SKM-1 treated with dmso at 0.1 percent for 144 hours (cell line): ENCODE data around the gene CHCHD6.

Experiments used
- DNase-seq: peaks from one replicate; lab custom pipeline; 2025; ENCODE audit not compliant: unreplicated experiment; lab: John Stamatoyannopoulos, UW

Gene CHCHD6

DNA sequence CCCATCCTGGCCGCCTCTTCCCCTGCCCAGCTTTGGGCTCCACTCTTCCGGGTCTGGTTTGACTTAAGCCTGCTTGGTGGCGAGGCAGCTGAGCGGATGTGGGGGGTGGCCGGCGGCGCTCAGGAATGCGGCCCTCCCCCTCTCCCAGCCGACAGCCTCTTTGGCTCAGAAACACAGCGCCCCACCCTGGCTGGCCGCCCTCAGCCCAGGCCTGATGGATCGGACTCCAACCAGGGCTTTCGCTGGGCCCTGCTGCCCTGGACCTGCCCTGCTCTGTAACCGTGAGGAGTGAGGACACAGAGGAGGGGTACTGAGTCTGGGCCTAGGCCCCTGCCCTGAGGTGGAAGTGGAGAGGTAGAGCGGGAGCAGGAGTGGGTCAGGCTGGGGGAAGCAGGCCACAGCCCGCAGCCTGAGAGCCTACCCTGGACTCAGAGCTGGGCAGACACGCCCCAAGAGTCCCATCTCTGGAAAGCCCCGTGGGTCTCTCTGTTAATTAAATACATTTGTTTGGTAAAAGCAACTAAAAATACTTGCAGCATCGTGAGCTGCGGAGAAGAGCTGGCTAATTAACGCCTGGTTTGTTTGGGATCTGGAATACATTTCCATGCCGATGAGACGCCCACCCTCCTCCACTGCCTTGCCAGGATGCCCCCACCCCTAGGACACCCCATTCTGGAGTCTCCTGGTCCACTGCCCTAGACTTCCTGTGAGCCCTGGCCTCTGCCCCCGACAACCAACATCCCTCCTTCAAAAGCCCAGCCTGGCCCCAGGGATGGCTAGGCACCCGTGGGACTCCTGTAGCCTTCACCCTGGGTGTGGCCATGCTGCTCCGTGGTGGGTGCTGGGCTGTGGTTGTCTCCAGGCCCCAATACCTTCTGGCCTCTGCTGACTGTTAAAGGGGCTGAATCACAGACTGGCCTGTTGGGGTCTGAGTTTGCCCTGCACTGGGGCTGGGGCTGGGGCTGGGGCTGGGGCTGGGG is 298.4 kb downstream of the CHCHD6 start:
- DNase-seq, result no peak

DNA sequence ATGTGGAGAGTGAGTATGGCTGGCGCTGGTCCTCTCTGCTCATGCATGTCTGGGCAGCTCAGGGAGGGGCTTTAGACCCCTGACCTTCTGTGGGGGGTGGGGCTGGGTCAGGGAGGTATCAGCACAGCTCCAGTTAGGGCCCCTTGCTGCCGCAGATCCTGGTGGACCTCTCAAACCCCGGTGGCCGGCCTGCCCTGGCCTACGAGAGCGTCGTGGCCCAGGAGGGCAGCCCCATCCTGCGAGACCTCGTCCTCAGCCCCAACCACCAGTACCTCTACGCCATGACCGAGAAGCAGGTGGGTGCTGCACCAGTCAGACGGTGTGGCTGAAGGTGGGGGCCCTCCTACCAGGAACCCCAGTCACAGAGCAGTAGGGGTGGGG is 299.1 kb downstream of the CHCHD6 start:
- no peak for DNase-seq

DNA sequence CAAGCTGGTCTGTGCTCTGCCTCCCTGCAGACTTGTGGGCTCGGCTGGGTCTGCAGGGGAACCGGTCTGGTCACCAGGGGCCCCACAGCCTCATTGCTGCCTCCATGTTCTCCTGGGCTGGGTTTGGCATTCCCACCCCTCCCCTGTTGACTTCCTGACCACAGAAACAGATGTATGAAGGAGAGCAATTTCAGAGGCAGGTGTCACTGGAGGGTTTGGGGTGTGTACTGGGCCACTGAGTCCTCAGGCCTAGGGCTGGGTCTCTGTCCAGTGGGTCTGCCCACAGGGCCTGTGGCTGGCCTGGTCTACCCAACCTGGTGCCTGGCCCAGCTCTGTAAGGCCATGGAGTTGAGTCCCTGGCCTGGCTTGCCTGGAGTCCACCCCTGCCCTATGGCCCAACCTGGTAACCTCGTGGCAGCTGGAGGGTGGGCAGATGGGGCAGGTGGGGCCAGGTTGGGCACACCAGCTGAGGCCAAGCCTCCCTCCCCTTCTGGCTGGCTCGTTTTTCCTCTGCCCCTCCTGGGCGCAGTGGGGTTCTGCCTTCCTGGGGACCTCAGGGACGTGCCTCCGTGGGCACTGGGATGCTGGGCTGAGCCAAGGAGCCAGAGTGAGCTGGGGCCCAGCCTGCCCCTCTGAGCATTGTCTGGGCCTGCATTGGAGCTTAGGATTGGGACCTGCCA is 299.7 kb downstream of the CHCHD6 start:
- DNase-seq, result no peak

DNA sequence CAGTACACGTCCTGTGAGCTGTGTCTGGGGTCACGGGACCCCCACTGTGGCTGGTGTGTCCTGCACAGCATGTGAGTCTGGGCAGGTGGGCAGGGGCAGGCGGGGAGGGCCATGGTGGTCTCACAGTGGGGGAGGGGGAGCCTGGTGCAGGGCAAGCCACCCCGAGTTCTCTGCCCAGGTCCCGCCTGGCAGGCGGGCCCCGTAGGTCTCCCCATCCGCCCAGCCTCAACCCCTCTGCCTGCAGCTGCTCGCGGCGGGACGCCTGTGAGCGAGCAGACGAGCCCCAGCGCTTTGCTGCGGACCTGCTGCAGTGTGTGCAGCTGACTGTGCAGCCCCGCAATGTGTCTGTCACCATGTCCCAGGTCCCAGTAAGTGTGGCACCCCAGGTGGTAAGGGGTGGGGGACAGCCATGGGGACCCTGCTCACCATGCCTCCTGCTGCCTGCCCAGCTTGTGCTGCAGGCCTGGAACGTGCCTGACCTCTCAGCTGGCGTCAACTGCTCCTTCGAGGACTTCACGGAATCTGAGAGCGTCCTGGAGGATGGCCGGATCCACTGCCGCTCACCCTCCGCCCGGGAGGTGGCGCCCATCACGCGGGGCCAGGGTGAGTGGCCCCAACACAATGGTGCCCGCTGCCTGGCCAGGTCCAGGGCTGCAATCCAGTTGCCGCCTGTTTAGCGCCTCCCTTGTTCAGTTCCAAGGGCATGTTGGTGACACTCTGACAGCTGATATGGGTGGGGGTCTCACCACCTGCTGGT is 300.8 kb downstream of the CHCHD6 start:
- no peak for DNase-seq

DNA sequence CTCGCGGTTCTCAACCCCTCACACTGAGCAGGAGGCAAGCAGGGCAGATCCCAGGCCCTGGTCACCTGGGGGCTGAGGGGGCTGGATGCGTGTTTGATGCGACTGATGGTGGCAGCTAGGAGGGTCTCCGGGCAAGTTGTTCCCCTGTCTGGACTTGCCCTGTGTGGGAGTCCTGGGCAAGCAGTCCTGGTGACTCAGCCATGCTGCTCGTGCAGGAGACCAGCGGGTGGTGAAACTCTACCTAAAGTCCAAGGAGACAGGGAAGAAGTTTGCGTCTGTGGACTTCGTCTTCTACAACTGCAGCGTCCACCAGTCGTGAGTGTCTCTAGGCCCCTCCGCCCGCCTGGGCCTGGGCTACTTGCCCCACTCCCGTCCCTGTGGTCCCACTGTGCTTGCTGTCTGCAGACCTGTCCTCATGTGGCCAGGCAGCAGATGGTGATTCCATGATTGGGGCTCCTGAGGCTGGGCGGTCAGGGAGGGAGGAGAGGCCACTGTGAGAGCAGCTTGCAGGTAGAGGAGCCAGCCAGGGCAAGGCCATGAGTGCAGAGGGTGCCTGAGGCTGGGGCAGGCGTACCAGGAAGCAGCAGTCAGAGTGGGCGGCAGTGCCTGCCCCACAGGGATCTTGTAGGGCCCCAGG is 301.9 kb downstream of the CHCHD6 start:
- DNase-seq, result no peak

DNA sequence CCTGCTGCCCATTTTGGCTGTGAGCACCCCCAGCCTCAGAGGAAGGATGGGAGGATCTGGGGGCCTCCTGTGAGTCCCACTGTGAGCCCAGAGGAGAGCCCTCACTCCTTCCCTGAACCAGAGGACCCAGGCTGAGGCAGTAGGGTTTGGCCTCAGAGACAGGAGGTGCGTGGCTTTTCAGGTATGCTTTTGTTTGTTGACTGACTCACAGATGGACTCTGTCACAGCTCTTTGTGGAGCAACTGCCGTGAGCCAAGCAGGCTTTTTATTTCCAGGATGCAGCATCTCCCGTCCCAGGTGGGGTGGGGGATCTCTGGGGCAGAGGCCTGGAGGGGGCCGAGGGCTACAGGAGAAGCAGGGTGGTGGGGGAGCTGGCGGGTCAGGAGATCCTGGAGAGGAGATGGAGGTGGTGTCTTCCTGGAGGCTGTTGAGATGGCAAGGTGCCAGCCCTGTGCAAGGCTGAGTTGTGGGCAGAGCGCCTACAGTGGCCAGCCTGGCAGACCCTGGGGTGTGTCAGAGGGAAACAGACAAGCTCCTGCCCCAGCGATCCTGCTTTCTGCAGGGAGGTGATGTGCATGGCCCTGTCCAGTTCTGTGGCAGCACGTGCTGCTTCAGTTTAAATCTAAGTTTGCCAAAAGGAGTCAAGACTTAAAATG is 302.9 kb downstream of the CHCHD6 start:
- no peak for DNase-seq

DNA sequence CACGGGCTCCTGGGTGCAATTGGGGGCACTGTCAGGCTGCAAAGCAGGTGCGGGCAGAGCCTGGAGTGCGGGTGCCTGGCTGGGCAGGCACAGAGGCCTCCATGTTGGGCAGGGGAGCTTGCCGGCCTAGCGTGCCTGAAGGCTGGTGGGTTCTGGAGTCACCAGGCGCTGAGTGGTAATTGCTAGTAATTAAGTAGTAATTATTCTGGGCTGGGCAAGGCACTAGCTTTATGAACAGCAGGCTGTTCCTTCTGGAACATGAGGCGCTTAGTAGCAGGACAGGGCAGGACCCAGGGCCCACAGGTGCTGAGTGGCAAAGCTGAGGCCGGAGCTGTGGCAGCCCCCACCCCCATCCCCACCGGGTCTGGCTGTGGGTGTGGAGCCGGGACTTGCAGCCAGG is 304.2 kb downstream of the CHCHD6 start:
- DNase-seq, result no peak

DNA sequence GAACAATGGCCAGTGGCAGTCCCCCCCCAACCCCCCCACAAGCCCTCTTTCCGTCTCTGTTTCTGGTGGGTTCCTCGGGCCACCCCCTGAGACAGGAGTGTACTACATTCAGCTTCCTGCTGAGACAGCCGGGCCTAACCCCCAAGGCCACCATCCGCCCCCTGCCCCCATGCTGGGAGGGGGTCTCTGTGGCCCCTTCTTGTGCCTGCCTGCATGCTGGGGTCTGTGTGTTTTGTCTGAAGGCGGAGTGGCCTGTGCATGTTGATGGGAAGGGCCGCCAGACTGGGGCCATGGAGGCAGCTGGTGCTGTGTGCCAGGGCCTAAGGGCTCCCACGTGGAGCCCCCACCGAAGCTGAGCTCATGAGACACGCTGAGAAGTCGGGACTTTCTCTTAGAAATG is 305.5 kb downstream of the CHCHD6 start:
- no peak for DNase-seq
